ENCODE results near the gene GOLGA8Q. TPM values are rescaled to one million over a fixed set of nuclear protein-coding genes. Genes with fewer than 3 reads are reported as not detected.

GOLGA8Q gene, protein sequence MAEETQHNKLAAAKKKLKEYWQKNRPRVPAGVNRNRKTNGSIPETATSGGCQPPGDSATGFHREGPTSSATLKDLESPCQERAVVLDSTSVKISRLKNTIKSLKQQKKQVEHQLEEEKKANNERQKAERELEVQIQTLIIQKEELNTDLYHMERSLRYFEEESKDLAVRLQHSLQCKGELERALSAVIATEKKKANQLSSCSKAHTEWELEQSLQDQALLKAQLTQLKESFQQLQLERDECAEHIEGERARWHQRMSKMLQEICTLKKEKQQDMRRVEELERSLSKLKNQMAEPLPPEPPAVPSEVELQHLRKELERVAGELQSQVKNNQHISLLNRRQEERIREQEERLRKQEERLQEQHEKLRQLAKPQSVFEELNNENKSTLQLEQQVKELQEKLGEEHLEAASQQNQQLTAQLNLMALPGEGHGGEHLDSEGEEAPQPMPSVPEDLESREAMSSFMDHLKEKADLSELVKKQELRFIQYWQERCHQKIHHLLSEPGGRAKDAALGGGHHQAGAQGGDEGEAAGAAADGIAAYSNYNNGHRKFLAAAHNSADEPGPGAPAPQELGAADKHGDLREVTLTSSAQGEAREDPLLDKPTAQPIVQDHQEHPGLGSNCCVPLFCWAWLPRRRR
- 0.20 and 1.1 TPM in 2 replicates for total RNA-seq

DNA sequence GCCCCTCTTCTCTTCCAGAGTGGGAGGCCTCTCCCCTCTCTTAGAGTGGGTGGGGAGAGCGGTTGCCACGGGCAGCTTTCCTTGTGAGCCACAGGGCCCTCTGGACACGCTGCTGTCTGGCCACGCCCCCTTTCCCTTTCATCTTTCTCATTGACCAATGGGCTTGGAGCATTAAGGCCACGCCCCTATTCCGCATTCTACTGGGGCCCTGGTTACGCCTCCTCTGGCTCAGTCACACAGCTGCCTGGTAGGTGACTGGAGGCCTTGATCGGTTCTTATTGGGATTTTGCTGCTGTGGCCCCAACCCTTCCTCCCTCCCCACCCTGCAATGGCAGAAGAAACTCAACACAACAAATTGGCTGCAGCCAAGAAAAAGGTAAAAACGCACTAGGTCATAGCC lies at the start of gene GOLGA8Q:
Gene GOLGA8Q (plus strand): TSS at position 301 of the 400 bp plus-strand sequence. CDS start 28 bp downstream, at position 329.

DNA sequence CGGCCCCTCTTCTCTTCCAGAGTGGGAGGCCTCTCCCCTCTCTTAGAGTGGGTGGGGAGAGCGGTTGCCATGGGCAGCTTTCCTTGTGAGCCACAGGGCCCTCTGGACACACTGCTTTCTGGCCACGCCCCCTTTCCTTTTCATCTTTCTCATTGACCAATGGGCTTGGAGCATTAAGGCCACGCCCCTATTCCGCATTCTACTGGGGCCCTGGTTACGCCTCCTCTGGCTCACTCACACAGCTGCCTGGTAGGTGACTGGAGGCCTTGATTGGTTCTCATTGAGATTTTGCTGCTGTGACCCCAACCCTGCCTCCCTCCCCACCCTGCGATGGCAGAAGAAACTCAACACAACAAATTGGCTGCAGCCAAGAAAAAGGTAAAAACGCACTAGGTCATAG lies 51.9 kb downstream of the GOLGA8Q start, which contains the start of gene GOLGA8H:
Gene GOLGA8H (plus strand): TSS at position 233 of the 400 bp plus-strand sequence. CDS start 98 bp downstream, at position 331.

Small RNAs within 50 kb of the gene (small RNA-seq; reads per million reads assigned to genes)
- gene RF00096 (not detected), gene RN7SL796P (not detected)

Other genes starting within 250 kb of the GOLGA8Q start
- 0.20 TPM in 1 of 2 replicates, not detected in the other for gene CHRFAM7A, start 158.5 kb upstream of the GOLGA8Q start, total RNA-seq
- 1.1 and 1.2 TPM in 2 replicates for gene GOLGA8R, start 137.8 kb upstream of the GOLGA8Q start, total RNA-seq
- under 0.01 TPM in 1 of 2 replicates, not detected in the other for gene GOLGA8H, start 52.0 kb downstream of the GOLGA8Q start, total RNA-seq